Neuronal stem cell (in vitro differentiated cells): ENCODE results near the gene RAB6B.

ENCODE experiments used
- DNase-seq: peaks from one replicate; pipeline ENCODE4 v3.0.0-alpha.2; 2013; ENCODE audit warnings: low spot score
- H2AFZ ChIP-seq: one replicate; pipeline ENCODE4 v1.6.1; 2013; ENCODE audit warnings: mild to moderate bottlenecking, low read length, inconsistent platforms
- H2AK5ac ChIP-seq: 2 replicates; pipeline ENCODE4 v1.6.1; 2013; ENCODE audit warnings: low read depth, mild to moderate bottlenecking, inconsistent platforms, low read length, moderate library complexity, mixed read lengths
- H2BK120ac ChIP-seq: 2 replicates; pipeline ENCODE4 v1.6.1; 2013; ENCODE audit warnings: low read depth, mild to moderate bottlenecking, inconsistent platforms, low read length, moderate library complexity, mixed read lengths
- H2BK12ac ChIP-seq: one replicate; pipeline ENCODE4 v1.6.1; 2013; ENCODE audit warnings: low read length, inconsistent platforms
- H2BK15ac ChIP-seq: 2 replicates; pipeline ENCODE4 v1.6.1; 2013; ENCODE audit warnings: mild to moderate bottlenecking, low read length, inconsistent platforms, mixed read lengths
- H2BK5ac ChIP-seq: one replicate; pipeline ENCODE4 v1.6.1; 2013; ENCODE audit warnings: inconsistent platforms, mild to moderate bottlenecking, low read length, moderate library complexity
- H3K14ac ChIP-seq: one replicate; pipeline ENCODE4 v1.6.1; 2013; ENCODE audit warnings: low read length, inconsistent platforms
- H3K18ac ChIP-seq: 2 replicates; pipeline ENCODE4 v1.6.1; 2013; ENCODE audit warnings: low read length, inconsistent platforms
- H3K23ac ChIP-seq: 2 replicates; pipeline ENCODE4 v1.6.1; 2013; ENCODE audit warnings: low read depth, mild to moderate bottlenecking, mixed read lengths, low read length, inconsistent platforms; ENCODE audit not compliant: poor library complexity
- H3K27ac ChIP-seq: replicated peaks from 3 replicates; pipeline ENCODE4 v1.5.1; 2013; ENCODE audit warnings: low read length, inconsistent platforms
- H3K27me3 ChIP-seq, 3 experiments: 2 replicates each; pipeline ENCODE4 v1.6.1; 2013; ENCODE audit warnings: low read length in 3 of 3, mild to moderate bottlenecking in 2 of 3, inconsistent platforms in 1 of 3, low read depth in 1 of 3, mixed read lengths in 1 of 3, moderate library complexity in 1 of 3; ENCODE audit not compliant: control insufficient read depth in 3 of 3, insufficient read depth in 3 of 3
- H3K36me3 ChIP-seq, 2 donors: replicated peaks in 1 of 2; 2 replicates each; pipeline ENCODE4 v1.6.1; 2013; ENCODE audit warnings: low read length in 2 of 2; ENCODE audit not compliant: control insufficient read depth in 2 of 2, insufficient read depth in 2 of 2
- H3K4ac ChIP-seq: 2 replicates; pipeline ENCODE4 v1.6.1; 2013; ENCODE audit warnings: inconsistent platforms, mild to moderate bottlenecking, low read length, moderate library complexity
- H3K4me1 ChIP-seq, 2 donors: 1 replicate in 1 of 2; 2 replicates in 1 of 2; pipeline ENCODE4 v1.6.1; 2013; ENCODE audit warnings: low read length in 2 of 2, low read depth in 1 of 2; ENCODE audit not compliant: control insufficient read depth in 2 of 2, insufficient read depth in 1 of 2
- H3K4me2 ChIP-seq: one replicate; pipeline ENCODE4 v1.6.1; 2013; ENCODE audit warnings: mild to moderate bottlenecking, low read length, inconsistent platforms; ENCODE audit not compliant: insufficient read depth, poor library complexity, severe bottlenecking
- H3K4me3 ChIP-seq, 2 donors: 2 replicates each; pipeline ENCODE4 v1.5.1; 2013; ENCODE audit warnings: low read length in 2 of 2, mild to moderate bottlenecking in 2 of 2, inconsistent platforms in 1 of 2, moderate library complexity in 1 of 2
- H3K79me1 ChIP-seq: one replicate; pipeline ENCODE4 v1.6.1; 2013; ENCODE audit warnings: low read depth, mild to moderate bottlenecking, inconsistent platforms, low read length, moderate library complexity
- H3K9ac ChIP-seq: one replicate; pipeline ENCODE4 v1.6.1; 2013; ENCODE audit warnings: mild to moderate bottlenecking, low read depth, low read length, inconsistent platforms; ENCODE audit not compliant: poor library complexity
- H3K9me3 ChIP-seq, 2 donors: replicated peaks in 1 of 2; 2 replicates each; pipeline versions ENCODE3 to v1.6.1; 2013; ENCODE audit warnings: low read length in 2 of 2, mild to moderate bottlenecking in 2 of 2, inconsistent platforms in 1 of 2, low read depth in 1 of 2, mixed read lengths in 1 of 2, moderate library complexity in 1 of 2; ENCODE audit not compliant: control insufficient read depth in 2 of 2, insufficient read depth in 1 of 2
- H4K8ac ChIP-seq: one replicate; pipeline ENCODE4 v1.6.1; 2013; ENCODE audit warnings: low read depth, mild to moderate bottlenecking, inconsistent platforms, low read length, moderate library complexity
- H4K91ac ChIP-seq: one replicate; pipeline ENCODE4 v1.6.1; 2013; ENCODE audit warnings: low read length, low read depth, mild to moderate bottlenecking, inconsistent platforms; ENCODE audit not compliant: poor library complexity
- WGBS, 2 donors: extraction: QIAGEN DNeasy Blood & Tissue Kit; methylation state at CpG; one replicate each; pipeline ENCODE4 v1.1.7; 2013; ENCODE audit warnings: missing lambda C conversion rate in 2 of 2, mixed read lengths in 1 of 2; ENCODE audit not compliant: insufficient read length in 2 of 2, insufficient replicate concordance in 1 of 2; ENCODE audit errors: extremely low coverage in 2 of 2; 5-methylcytosine and 5-hydroxymethylcytosine counted together

The RAB6B gene

DNA sequence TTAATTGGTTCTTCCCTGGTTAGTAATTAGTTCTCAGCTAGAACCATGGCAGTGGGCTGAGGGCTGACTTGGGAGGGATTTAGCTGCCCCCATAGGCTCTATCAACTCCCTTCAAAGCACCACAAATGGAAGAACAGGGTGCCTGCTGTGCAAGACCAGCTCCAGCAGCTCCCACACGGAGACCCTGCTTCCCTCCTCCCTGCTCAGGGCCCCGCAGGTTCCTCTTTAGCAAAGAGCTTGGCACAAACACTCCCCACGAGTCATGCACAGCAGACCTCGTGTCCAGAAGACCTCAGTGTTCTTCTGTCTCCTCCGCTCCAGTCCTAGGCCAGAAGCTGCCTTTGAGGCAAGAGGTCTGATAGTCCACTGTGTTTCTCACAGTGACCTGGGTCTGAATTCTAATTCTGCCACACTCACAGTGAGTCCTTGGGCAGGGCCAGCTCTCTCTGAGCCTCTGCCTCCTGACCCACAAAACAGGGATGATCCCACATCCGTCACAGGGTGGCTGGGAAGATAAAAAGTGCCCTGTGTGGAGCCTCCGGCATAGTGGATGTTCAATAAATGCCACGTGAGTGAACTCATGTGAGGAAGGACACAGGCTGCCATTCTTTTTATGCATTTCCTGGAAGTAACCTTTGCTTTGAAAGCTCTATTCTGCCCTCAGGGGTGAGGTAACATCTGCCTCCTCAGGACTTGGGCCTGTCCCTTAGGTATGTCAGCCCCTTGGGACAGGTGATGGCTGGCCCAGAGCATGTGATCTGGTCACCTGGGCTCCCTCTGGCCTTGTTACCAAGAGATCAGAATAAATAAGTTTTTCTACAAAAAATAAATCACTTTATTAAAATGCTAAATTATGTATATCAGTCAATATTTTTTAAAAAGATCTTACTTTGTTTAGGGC is 7.6 kb downstream of the RAB6B start:
- Histone ChIP-seq H2BK12ac (no peak overlapping the region), H4K8ac (no peak overlapping the region), H2AK5ac (peak overlapping the region; percentile 3), H3K36me3 (no peaks in the 10 kb centered on the region), H3K79me1 (peaks cover 3% of the 10 kb centered on the region), H3K23ac (no peak overlapping the region), H4K91ac (no peak overlapping the region), H3K14ac (no peak overlapping the region), H2BK15ac (peak overlapping the region; percentile 13), H3K27me3 (peaks cover 0 to 28% (median 0%) of the 10 kb centered on the region in 3 experiments), H3K4ac (no peak overlapping the region), H2BK120ac (no peak overlapping the region), H3K18ac (peak overlapping the region; percentile 17), H2AFZ (no peak overlapping the region), H3K27ac (no peak overlapping the region), H3K4me1 (peaks cover 0 to 33% of the 10 kb centered on the region in 2 donors), H3K4me2 (no peak overlapping the region), H3K9ac (no peak overlapping the region), H3K4me3 (no peak overlapping the region), H3K9me3 (no peaks in the 10 kb centered on the region), H2BK5ac (no peak overlapping the region)
- WGBS, 2 donors: no CpG with 5 or more reads among the region's 8 CpGs
- no peak for DNase-seq

DNA sequence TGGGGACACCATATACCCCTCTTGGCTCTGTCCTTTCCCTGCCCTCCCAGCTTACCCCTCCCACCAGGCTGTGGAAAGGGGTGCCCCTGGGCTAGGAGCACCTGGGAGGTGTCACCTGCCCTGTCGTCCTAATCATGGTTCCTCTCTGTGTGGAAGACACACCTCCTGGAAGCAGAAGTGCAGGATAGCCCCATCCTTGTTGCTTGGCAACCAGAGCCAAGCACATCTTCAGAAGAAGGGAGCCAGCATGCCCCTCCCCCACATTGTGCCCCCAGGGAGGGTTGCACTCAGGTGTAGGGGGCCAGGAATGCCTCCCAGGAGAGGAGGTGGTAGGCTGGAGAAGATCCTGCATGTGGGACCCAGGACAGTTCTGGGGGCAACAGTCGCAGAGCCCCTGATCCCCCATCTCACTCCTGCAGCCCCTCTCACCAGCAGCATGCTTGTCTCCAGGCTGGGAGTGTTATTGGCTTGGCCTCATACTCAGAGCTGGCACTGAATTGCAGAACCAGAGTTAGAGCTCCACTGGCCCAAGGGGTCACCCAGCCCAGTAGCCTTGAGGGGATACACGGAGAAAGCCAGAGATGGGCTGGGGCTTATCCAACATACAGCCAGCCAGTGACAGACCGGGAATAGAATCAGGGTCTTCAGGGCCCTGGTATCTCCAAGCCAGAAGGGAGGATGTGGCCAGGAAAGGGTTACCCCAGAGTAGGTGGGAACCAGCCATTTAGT is 8.4 kb downstream of the RAB6B start:
- Histone ChIP-seq H3K23ac (no peak overlapping the region), H2BK15ac (no peak overlapping the region), H3K9me3 (peaks cover 0 to under 1% of the 10 kb centered on the region in 2 donors), H4K8ac (no peak overlapping the region), H3K9ac (no peak overlapping the region), H2AFZ (no peak overlapping the region), H3K27me3 (peaks cover 0 to 23% (median 0%) of the 10 kb centered on the region in 3 experiments), H2BK12ac (no peak overlapping the region), H3K4ac (no peak overlapping the region), H3K79me1 (peaks cover 3% of the 10 kb centered on the region), H2BK5ac (no peak overlapping the region), H2AK5ac (no peak overlapping the region), H3K18ac (peak overlapping the region; percentile 31), H4K91ac (no peak overlapping the region), H3K14ac (no peak overlapping the region), H3K4me3 (no peak overlapping the region), H3K4me2 (no peak overlapping the region), H3K27ac (no peak overlapping the region), H3K4me1 (peaks cover 0 to 29% of the 10 kb centered on the region in 2 donors), H2BK120ac (no peak overlapping the region), H3K36me3 (no peaks in the 10 kb centered on the region)
- no CpG with 5 or more reads among the region's 4 CpGs for WGBS, 2 donors
- DNase-seq: no peak

DNA sequence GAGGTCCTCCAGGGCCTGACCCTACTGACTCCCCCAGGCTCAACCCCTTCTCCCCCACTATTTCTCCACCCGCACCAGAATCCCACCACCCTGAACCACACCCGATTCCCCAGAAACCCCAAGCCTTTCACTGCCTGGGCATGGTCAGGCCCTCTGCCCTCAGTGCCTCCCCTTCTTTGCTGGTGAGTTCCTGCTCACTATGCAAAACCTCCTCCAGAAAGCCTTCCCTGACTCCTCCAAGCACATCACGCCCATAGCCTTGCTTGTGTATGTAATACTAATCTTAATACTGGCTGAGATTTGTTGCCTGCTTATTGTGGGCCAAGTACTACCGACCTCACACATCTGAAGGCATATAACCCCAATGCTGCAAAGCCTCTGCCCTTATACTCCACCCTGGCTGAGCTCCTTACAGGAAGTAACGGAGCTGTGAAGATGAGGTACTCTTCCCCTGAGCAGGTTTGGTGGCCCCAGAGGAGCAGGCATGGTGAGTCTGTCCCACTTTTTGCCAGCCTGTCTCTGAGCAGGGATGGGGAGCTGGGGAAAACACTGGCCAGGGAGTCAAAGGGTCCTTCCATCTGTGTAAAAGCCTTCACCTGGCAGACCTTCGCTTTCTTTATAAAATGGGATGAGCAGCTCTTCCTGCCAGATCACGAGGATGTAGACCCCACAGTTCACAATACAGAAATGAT is 9.5 kb downstream of the RAB6B start:
- H4K91ac ChIP-seq: no peak overlapping the region
- no CpG with 5 or more reads among the region's 7 CpGs for WGBS, 2 donors
- H2BK120ac ChIP-seq: no peak overlapping the region
- H2AK5ac ChIP-seq: no peak overlapping the region
- H3K27me3 ChIP-seq: peaks cover 0 to 12% (median 0%) of the 10 kb centered on the region in 3 experiments
- H3K79me1 ChIP-seq: peaks cover 4% of the 10 kb centered on the region
- H3K9me3 ChIP-seq: peaks cover 0 to 4% of the 10 kb centered on the region in 2 donors
- no peak overlapping the region for H3K9ac ChIP-seq
- H3K18ac ChIP-seq: peak overlapping the region; percentile 13
- no peak overlapping the region for H3K27ac ChIP-seq
- no peak overlapping the region for H2BK5ac ChIP-seq
- H3K36me3 ChIP-seq: no peaks in the 10 kb centered on the region
- no peak overlapping the region for H4K8ac ChIP-seq
- no peak overlapping the region for H3K4me3 ChIP-seq
- H2BK12ac ChIP-seq: no peak overlapping the region
- no peak overlapping the region for H3K4ac ChIP-seq
- peaks cover 0 to 20% of the 10 kb centered on the region in 2 donors for H3K4me1 ChIP-seq
- H3K23ac ChIP-seq: no peak overlapping the region
- DNase-seq: no peak
- no peak overlapping the region for H3K4me2 ChIP-seq
- H2BK15ac ChIP-seq: no peak overlapping the region
- no peak overlapping the region for H3K14ac ChIP-seq
- H2AFZ ChIP-seq: no peak overlapping the region
